NCI-H345 (cell line): Measurements from ENCODE around the gene CREB3L2.
A peak's percentile ranks its signal among the peaks of the same experiment; 100 is the strongest.

ENCODE experiments used
- DNase-seq: peaks from one replicate; lab custom pipeline; 2025; lab: John Stamatoyannopoulos, UW

CREB3L2 gene

DNA sequence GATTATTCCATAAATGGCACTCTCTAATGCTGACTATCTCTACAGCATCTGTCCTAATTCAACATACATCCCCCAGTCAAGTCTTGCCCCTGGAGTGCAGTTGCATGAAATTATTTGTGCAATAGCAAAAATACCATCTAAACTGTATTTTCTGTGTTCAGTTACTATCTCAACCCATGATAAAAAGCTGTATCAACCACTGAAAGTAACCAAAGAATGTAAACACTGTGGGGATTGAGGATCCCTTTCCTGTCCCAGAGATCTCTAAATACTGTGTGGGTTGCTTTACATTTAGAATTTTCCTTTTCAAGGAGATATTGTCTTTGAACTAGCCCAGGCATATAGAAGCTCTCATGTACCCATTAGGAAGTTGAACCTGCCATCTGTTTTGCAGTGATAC is 131.2 kb downstream of the CREB3L2 start:
- DNase-seq, result no peak

GRCh38 chr7:137870078-137870477 is 131.8 kb downstream of the CREB3L2 start:
- DNase-seq, result no peak

GRCh38 chr7:137869260-137869659 is 132.6 kb downstream of the CREB3L2 start:
- DNase-seq, result no peak

GRCh38 chr7:137867289-137867688 is 134.6 kb downstream of the CREB3L2 start:
- DNase-seq, result no peak

DNA sequence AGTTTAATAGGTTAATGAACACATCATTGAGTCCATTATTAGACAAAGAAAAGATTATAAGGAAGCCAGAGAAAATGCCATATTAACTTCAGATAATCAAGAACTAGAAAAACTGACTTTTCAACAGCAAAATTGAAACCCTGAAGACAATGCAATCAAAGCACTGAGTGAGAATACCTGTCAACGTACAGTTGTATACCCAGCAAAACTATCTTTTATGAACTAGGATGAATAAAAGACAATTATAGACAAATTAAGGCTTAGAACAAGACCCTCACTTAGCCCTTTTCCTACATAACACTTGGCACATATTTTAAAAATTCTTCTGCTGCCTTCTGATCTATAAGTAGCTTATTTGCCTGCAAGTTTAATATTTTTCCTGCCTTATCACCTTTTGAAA is 136.1 kb downstream of the CREB3L2 start:
- no peak for DNase-seq

GRCh38 chr7:137862964-137863363 is 138.9 kb downstream of the CREB3L2 start:
- DNase-seq, result no peak

DNA sequence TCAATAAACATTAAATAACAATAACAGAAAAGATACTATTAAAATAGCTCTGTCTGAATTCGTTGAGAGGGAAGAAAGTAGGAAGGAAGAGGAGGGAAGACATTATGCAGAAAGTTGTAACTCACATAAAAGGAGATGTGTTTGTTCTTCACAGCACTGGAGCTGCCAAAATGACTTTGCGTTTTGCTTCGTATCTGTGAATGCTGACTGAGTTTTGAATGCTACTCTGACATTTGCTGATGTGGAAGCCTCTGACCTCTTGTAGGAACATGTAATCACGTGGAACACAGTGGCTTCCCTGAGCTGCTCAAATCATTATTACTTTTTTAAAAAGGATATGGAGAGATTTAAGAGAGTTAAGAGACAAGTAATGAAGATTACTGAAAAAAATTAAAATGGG is 139.5 kb downstream of the CREB3L2 start:
- DNase-seq, result no peak

DNA sequence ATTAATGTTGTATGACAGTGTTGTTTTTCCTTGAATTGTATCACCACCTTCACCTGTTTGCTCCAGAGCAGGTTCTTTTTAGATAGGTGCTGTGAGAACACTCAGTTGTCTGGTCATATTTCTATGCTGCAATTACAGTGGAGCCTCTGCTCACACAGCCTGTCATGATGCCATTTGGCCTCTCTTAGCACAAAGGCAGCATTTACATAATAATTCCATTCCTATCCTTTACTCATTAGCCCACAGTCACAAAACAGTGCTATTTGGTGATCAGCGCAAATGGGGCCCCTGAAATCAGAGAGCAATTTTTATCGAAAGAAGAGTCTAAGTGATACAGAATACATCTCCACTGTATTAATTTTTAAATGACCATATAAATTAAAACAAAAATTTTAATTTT is 141.3 kb downstream of the CREB3L2 start:
- no peak for DNase-seq

- DNase-seq, result no peak
Measured at GRCh38 chr7:137853053-137853452, 148.8 kb downstream of the CREB3L2 start.

GRCh38 chr7:137852108-137852507 is 149.8 kb downstream of the CREB3L2 start:
- no peak for DNase-seq

DNA sequence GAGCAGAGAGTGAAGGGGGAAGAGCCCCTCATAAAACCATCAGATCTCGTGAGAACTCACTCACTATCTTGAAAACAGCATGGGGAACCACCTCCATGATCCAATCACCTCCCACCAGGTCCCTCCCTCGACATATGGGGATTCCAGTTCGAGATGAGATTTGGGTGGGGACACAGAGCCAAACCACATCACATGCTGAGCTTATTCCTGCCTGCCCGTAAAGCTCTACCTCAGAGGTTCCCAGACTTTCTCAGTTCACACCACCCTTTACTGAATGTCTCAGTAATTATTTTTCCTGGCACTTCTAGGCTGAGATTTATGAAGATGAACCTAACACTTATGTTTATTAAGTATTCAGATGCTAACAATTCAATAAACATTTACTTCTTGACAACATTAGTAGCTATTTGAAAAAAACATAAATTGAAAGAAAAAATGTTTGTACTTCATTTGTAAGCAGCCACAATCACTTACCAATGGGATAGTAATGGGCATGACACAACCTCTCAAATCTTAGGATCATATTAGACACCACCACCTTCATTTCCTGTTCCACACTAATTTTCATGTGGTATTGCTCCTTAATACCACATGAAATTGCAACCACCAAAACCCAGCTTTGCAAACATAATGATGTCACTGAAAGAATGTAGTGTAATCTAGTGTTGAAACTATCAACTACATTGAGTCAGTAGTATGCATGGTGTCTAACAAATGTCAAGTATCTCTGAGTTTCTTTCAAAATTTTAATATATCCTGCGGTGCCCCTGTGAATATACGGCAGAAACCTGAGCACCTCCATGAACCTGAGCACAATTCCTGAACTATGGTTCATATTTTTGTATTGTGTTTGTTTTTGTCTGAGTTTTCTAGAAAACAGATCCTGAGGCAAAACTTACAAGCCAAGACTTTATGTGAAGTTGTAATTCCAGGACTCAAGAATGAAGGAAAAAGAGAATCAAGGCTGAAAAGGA is 150.6 kb downstream of the CREB3L2 start:
- no peak for DNase-seq

- DNase-seq, result no peak
Measured at GRCh38 chr7:137850571-137850970, 151.3 kb downstream of the CREB3L2 start.

DNA sequence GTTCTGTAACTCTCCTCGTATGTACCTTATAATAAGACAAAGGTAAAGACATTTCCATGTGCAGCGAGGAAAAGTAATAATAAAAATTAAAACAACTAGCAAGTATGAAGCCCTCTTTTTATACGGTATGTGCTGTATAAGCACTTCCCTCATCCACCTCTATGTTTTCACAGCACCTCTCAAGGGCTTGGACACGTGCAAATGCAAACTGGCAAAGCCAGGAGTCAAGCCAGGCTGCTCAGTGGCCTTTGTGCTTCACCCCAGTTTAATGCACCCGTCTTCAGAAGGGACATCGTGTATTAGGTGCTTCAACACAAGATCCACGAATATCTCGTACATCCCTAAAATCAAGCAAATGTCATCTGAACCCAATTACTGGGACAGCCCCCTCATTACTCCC is 153.8 kb downstream of the CREB3L2 start:
- no peak for DNase-seq

- no peak for DNase-seq
Measured at GRCh38 chr7:137847568-137848050, 154.3 kb downstream of the CREB3L2 start.

GRCh38 chr7:137846827-137847567 is 154.9 kb downstream of the CREB3L2 start, which contains the start of gene DGKI:
Gene DGKI (minus strand): TSS chr7:137846974.
- DNase-seq, result peak; percentile 70

- no peak for DNase-seq
Measured at GRCh38 chr7:137846549-137846826, 155.4 kb downstream of the CREB3L2 start.

GRCh38 chr7:137844677-137845425 is 157.0 kb downstream of the CREB3L2 start:
- DNase-seq, result no peak

DNA sequence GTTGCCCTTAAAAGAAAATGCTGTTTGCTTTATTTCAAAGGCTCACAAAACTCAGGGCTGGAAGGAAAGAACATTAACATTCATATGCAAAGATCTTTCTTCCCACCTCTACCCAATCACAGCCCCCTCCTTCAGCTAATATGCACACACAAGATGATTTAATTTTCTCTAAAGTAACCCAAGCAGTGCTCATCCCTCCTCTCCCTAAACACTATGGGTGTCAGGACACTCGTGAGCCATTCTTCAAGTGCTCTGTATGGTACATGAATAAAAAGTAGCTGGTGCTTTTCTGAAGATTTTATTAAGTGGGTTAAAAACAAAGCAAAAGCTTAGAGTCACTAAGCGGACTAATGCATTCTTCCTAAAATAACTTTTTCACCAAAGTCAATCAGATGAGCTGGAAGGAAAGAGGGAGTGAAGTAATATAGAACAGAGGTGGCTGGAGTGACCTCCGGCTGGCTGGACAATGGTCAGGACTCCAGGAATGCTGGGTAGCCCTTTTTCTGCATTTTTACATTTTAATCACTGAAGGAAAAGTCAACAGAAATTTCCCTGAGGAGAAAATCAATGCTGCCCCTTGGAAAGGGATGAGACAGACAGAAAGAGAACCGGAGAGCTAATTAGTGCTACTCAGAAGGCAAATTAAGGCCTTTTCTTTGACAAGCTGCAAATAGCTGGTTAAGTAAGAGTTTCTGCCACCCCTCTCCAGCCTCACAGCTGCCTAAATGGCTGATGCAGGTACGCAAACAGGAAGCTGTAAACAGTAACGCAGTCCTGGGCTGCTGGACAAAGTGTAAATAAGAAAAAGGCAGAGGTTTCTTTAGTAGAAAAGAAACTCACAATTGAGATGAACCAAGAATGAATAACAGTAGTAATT is 161.7 kb downstream of the CREB3L2 start:
- no peak for DNase-seq

GRCh38 chr7:137838706-137839315 is 163.1 kb downstream of the CREB3L2 start:
- DNase-seq, result no peak

- no peak for DNase-seq
Measured at GRCh38 chr7:137836541-137836940, 165.3 kb downstream of the CREB3L2 start.

GRCh38 chr7:137836113-137836509 is 165.8 kb downstream of the CREB3L2 start:
- no peak for DNase-seq
